ENCODE results near the gene SNRPA. TPM values are rescaled to one million over a fixed set of nuclear protein-coding genes. Genes with fewer than 3 reads are reported as not detected.

SNRPA gene
- total RNA-seq, 2 donors from 2014 or later, result 40.4 to 107 TPM

DNA sequence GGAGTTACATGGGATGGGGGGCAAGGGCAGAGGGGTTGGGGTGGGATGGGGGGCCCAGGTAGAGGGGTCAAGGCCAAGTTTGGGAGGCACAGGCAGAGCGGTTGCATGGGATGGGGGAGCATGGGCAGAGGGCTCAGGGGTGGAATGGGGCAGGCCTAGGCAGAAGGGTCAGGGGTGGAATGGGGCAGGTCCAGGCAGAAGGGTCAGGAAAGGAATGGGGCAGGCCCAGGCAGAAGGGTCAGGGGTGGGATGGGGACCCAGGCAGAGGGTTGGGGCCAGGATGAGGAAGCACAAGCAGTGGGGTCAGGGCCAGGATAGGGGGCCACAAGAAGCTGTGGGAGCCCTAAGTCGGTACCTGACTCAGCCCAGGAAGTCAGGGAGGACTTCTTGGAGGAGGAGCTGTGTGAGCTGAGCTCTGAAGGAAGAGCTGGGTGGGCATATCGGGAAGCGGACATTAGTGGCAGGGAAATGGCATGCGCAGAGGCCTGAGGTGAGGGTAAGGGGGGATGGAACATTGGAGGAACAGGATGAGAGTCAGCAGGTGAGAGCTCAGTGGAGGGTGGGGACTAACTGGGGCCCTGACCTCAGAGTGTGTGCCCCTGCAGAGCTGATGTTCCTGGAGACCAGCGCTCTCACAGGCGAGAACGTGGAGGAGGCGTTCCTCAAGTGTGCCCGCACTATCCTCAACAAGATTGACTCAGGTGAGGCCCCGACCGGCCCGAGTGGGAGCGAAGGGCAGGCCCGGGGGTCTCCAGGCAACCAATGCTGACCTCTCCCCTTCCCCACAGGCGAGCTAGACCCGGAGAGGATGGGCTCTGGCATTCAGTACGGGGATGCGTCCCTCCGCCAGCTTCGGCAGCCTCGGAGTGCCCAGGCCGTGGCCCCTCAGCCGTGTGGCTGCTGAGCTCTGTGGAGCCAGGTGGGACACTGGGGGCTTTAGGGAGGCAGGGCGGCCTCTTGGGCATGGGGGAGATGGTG is 35.3 kb downstream of the SNRPA start:
- TF ChIP-seq, protein P1, sequence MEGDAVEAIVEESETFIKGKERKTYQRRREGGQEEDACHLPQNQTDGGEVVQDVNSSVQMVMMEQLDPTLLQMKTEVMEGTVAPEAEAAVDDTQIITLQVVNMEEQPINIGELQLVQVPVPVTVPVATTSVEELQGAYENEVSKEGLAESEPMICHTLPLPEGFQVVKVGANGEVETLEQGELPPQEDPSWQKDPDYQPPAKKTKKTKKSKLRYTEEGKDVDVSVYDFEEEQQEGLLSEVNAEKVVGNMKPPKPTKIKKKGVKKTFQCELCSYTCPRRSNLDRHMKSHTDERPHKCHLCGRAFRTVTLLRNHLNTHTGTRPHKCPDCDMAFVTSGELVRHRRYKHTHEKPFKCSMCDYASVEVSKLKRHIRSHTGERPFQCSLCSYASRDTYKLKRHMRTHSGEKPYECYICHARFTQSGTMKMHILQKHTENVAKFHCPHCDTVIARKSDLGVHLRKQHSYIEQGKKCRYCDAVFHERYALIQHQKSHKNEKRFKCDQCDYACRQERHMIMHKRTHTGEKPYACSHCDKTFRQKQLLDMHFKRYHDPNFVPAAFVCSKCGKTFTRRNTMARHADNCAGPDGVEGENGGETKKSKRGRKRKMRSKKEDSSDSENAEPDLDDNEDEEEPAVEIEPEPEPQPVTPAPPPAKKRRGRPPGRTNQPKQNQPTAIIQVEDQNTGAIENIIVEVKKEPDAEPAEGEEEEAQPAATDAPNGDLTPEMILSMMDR (IDR thresholded peaks at IDR 0.05), result no peak
- H3K27me3 ChIP-seq (replicated peaks; ENCODE audit: insufficient read depth), result no peaks in the 10 kb centered on the region
- DNase-seq (ENCODE audit: low spot score) (no peak), ATAC-seq (ENCODE audit: insufficient number of reproducible peaks, low FRiP score, low read depth) (no peak)
- no peak overlapping the region for H3K27ac ChIP-seq
- no peaks in the 10 kb centered on the region for H3K9me3 ChIP-seq
- H3K4me3 ChIP-seq, result no peak overlapping the region
- peaks cover 8% of the 10 kb centered on the region for H3K36me3 ChIP-seq
- H3K4me1 ChIP-seq (ENCODE audit: control insufficient read depth in 1 of 2, low read depth in 2 of 2), result peaks cover 8 to 19% of the 10 kb centered on the region in 2 donors

DNA sequence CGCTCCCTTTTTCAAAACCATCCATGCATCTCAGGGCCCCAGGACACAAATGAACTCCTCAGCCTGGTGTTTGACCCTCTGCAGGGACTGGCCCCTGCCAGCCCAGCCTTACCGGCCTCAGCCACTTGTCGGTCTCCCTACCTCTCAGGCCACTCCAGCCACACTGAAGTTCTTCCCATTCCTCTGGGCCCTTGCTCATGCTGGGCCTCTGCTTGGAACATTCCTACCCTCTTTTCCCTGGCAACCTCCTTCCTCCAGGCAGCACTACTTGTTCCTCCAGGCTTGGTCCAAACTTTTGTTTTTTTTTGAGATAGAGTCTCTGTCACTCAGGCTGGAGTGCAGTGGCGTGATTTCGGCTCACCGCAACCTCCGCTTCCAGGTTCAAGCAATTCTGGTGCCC is 40.3 kb downstream of the SNRPA start:
- Histone ChIP-seq H3K27me3 (replicated peaks; ENCODE audit: insufficient read depth) (no peaks in the 10 kb centered on the region), H3K9me3 (no peaks in the 10 kb centered on the region), H3K4me1 (ENCODE audit: control insufficient read depth in 1 of 2, low read depth in 2 of 2) (peaks cover 24 to 42% of the 10 kb centered on the region in 2 donors), H3K4me3 (peak overlapping the region; percentile 26), H3K36me3 (peaks cover 8% of the 10 kb centered on the region), H3K27ac (peak overlapping the region; percentile 75 to 84)
- TF ChIP-seq, protein P1 (IDR thresholded peaks at IDR 0.05), result peak; percentile 9
- ATAC-seq (ENCODE audit: insufficient number of reproducible peaks, low FRiP score, low read depth) (peak; percentile 72), DNase-seq (ENCODE audit: low spot score) (no peak)

DNA sequence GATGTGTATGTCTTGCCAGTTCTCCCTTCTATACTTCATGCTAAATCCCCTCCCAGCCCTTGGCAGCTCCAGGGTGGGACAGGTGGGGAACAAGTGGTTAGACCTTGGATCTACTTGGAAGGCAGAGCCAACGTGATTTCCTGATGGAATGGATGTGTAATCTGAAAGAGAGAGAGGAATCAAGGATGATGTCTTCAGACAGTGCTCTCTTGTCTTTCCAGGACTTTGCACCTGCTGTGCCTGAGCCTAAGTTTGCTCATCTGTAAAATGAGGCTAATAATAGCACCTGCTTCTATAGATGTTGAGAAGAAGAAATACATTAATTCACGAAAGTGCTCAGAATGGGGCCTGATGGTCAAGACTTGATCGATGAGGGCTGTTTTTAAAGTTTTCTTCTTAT is 41.0 kb downstream of the SNRPA start:
- Histone ChIP-seq H3K4me3 (peak overlapping the region; percentile 9), H3K27me3 (replicated peaks; ENCODE audit: insufficient read depth) (no peaks in the 10 kb centered on the region)

DNA sequence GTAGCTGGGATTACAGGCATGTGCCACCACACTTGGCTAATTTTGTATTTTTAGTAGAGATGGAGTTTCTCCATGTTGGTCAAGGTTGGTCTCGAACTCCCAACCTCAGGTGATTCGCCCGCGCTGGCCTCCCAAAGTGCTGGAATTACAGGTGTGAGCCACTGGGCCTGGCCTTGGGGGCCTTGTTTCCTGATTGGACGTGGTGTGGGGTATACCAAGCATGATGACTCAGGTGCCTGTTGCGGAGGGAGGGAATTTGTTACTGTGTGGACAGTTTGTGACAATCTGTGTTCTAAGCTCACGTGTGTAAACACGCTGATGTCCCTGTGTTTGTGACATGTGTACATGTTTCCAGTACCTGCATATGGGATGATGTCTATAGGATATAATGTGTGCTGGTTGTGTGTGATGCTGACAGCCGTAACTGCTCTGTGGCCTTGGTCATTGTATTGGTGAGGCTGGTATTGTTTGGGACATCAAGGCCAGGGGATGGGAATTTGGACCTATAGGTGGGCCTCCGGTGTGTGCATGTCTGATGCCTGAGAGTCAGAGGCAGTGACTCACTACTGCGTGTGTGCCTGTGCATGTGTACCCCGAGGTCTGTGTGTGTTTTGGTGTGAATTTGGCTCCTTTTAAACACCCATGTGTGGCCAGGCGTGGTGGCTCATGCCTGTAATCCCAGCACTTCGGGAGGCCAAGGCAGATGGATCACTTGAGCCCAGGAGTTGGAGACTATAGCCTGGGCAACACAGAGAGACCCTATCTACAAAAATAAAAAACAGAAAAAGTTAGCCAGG is 46.4 kb downstream of the SNRPA start:
- TF ChIP-seq, protein P1 (IDR thresholded peaks at IDR 0.05), result no peak
- ATAC-seq (ENCODE audit: insufficient number of reproducible peaks, low FRiP score, low read depth) (no peak), DNase-seq (ENCODE audit: low spot score) (no peak)
- no peaks in the 10 kb centered on the region for H3K27me3 ChIP-seq (replicated peaks; ENCODE audit: insufficient read depth)
- peak overlapping the region; percentile 86 to 87 for H3K27ac ChIP-seq
- H3K4me1 ChIP-seq (ENCODE audit: control insufficient read depth in 1 of 2, low read depth in 2 of 2), result peaks cover 33 to 46% of the 10 kb centered on the region in 2 donors
- H3K36me3 ChIP-seq, result peaks cover 3% of the 10 kb centered on the region
- H3K4me3 ChIP-seq, result peak overlapping the region; percentile 73
- no peaks in the 10 kb centered on the region for H3K9me3 ChIP-seq

More for the DNA sequence above, 41.0 kb downstream of the SNRPA start:
- Histone ChIP-seq H3K36me3 (peaks cover 3% of the 10 kb centered on the region), H3K4me1 (ENCODE audit: control insufficient read depth in 1 of 2, low read depth in 2 of 2) (peaks cover 24 to 42% of the 10 kb centered on the region in 2 donors), H3K9me3 (no peaks in the 10 kb centered on the region), H3K27ac (peak overlapping the region; percentile 75 to 84)
- DNase-seq (ENCODE audit: low spot score), result no peak
- no peak for ATAC-seq (ENCODE audit: insufficient number of reproducible peaks, low FRiP score, low read depth)
- TF ChIP-seq, protein P1 (IDR thresholded peaks at IDR 0.05), result no peak

All from thoracic aorta (tissue), 2 donors.